Measurements from ENCODE around the gene UXT. TPM values are rescaled to one million over a fixed set of nuclear protein-coding genes. Genes with fewer than 3 reads are reported as not detected.
A peak's percentile ranks its signal among the peaks of the same experiment; 100 is the strongest.

Gene UXT
- total RNA-seq, 6 experiments from 2014 or later = 40.2 to 53.5 (median 49.5) TPM

GRCh38 chrX:47619486-47620302 is 39.3 kb downstream of the UXT start, which contains the start of gene SYN1:
Gene SYN1 (minus strand): TSS chrX:47619857. CDS start chrX:47619728, 129 bp downstream.
- intact Hi-C loops (cut with DNase I) = no loop called here
- peak; percentile 89 to 96 (median 94) for ATAC-seq

GRCh38 chrX:47618923-47619485 is 40.0 kb downstream of the UXT start:
- 50% methylated on average over 15 of the region's 32 CpGs for WGBS (ENCODE audit: insufficient coverage, low coverage, low lambda C conversion rate, missing lambda C conversion rate)
- no peak for TF ChIP-seq POLR2A (IDR thresholded peaks at IDR 0.05)
- TF ChIP-seq CTCF (IDR thresholded peaks at IDR 0.05) = no peak
- Histone ChIP-seq H3K4me1 (no peaks in the 10 kb centered on the region), H3K36me3 (no peaks in the 10 kb centered on the region), H3K27me3 (no peaks in the 10 kb centered on the region), H3K9me3 (no peaks in the 10 kb centered on the region), H3K4me3 (peak overlapping the region in 1 of 3 donors; percentile 14), H3K27ac (no peak overlapping the region)
- intact Hi-C loops (cut with DNase I) = no loop called here
- no peak for DNase-seq
- no peak for ATAC-seq

More at GRCh38 chrX:47619486-47620302, 39.3 kb downstream of the UXT start, which contains the start of gene SYN1:
- Histone ChIP-seq H3K9me3 (no peaks in the 10 kb centered on the region), H3K27ac (no peak within 1 kb of the TSS), H3K36me3 (no peaks in the 10 kb centered on the region), H3K4me1 (no peaks in the 10 kb centered on the region), H3K27me3 (no peaks in the 10 kb centered on the region), H3K4me3 (peak within 1 kb of the TSS in 2 of 3 donors; percentile 14 to 32)
- 64% methylated on average over 11 of the region's 88 CpGs for WGBS (ENCODE audit: insufficient coverage, low coverage, low lambda C conversion rate, missing lambda C conversion rate)
- DNase-seq = peak; percentile 66 to 84 (median 80)
- TF ChIP-seq POLR2A (IDR thresholded peaks at IDR 0.05) = no peak
- peak in 3 of 4 donors; percentile 10 to 11 (median 10) for TF ChIP-seq CTCF (IDR thresholded peaks at IDR 0.05)

GRCh38 chrX:47614618-47615017 is 44.4 kb downstream of the UXT start:
- no peaks in the 10 kb centered on the region for H3K4me1 ChIP-seq
- no peak for TF ChIP-seq CTCF (IDR thresholded peaks at IDR 0.05)
- TF ChIP-seq POLR2A (IDR thresholded peaks at IDR 0.05) = no peak
- H3K4me3 ChIP-seq = no peak overlapping the region
- ATAC-seq = no peak
- no peaks in the 10 kb centered on the region for H3K27me3 ChIP-seq
- DNase-seq = no peak
- 54% methylated on average over 4 of the region's 5 CpGs for WGBS (ENCODE audit: insufficient coverage, low coverage, low lambda C conversion rate, missing lambda C conversion rate)
- intact Hi-C loops (cut with DNase I) = no loop called here
- H3K9me3 ChIP-seq = no peaks in the 10 kb centered on the region
- no peaks in the 10 kb centered on the region for H3K36me3 ChIP-seq
- no peak overlapping the region for H3K27ac ChIP-seq

GRCh38 chrX:47613082-47613481 is 45.9 kb downstream of the UXT start:
- no peak for ATAC-seq
- no peaks in the 10 kb centered on the region for H3K9me3 ChIP-seq
- H3K4me1 ChIP-seq = no peaks in the 10 kb centered on the region
- H3K27ac ChIP-seq = no peak overlapping the region
- DNase-seq = no peak
- 69% methylated on average over 5 of the region's 8 CpGs for WGBS (ENCODE audit: insufficient coverage, low coverage, low lambda C conversion rate, missing lambda C conversion rate)
- no peaks in the 10 kb centered on the region for H3K27me3 ChIP-seq
- intact Hi-C loops (cut with DNase I) = no loop called here
- H3K36me3 ChIP-seq = no peaks in the 10 kb centered on the region
- no peak for TF ChIP-seq POLR2A (IDR thresholded peaks at IDR 0.05)
- no peak overlapping the region for H3K4me3 ChIP-seq

GRCh38 chrX:47612418-47612817 is 46.6 kb downstream of the UXT start:
- no peaks in the 10 kb centered on the region for H3K4me1 ChIP-seq
- TF ChIP-seq CTCF (IDR thresholded peaks at IDR 0.05) (no peak), POLR2A (IDR thresholded peaks at IDR 0.05) (no peak)
- no peak overlapping the region for H3K27ac ChIP-seq
- H3K36me3 ChIP-seq = no peaks in the 10 kb centered on the region
- intact Hi-C loops (cut with DNase I) = no loop called here
- DNase-seq (no peak), ATAC-seq (peak in 3 of 4 donors; percentile 22 to 74 (median 44))
- H3K9me3 ChIP-seq = no peaks in the 10 kb centered on the region
- H3K4me3 ChIP-seq = no peak overlapping the region
- H3K27me3 ChIP-seq = no peaks in the 10 kb centered on the region

Measured in right lobe of liver (tissue), 6 donors.